Natural killer cell (primary cell): Measurements from ENCODE around the gene CLEC16A. TPM values are rescaled to one million over a fixed set of nuclear protein-coding genes. Genes with fewer than 3 reads are reported as not detected.

Source experiments
- ATAC-seq, 3 donors: fragments of 150-1000 bp in 2 of 3; fragments of 200-7000 bp in 1 of 3; cut with Tn5 transposase; 1 replicate in 1 of 3; 2 replicates in 2 of 3; pipeline ENCODE4 v1.10.0; 2021; ENCODE audit warnings: mild to moderate bottlenecking in 2 of 3, moderate library complexity in 2 of 3
- DNase-seq, 2 donors: peaks; one replicate each; pipeline versions ENCODE4 v3.0.0 to v3.0.0-alpha.2; 2013 to 2021; ENCODE audit warnings: mixed read lengths in 1 of 2
- H3K27ac ChIP-seq: one replicate; pipeline ENCODE4 v1.5.1; 2013; ENCODE audit warnings: mild to moderate bottlenecking, low read length
- H3K27me3 ChIP-seq: one replicate; pipeline ENCODE4 v1.6.1; 2013; ENCODE audit warnings: low read length; ENCODE audit not compliant: control insufficient read depth, insufficient read depth
- H3K36me3 ChIP-seq: one replicate; pipeline ENCODE4 v1.6.1; 2013; ENCODE audit warnings: low read length; ENCODE audit not compliant: control insufficient read depth, insufficient read depth
- H3K4me1 ChIP-seq: one replicate; pipeline ENCODE4 v1.6.1; 2013; ENCODE audit warnings: low read length; ENCODE audit not compliant: control insufficient read depth, insufficient read depth
- H3K4me3 ChIP-seq: one replicate; pipeline ENCODE4 v1.5.1; 2013; ENCODE audit warnings: low read length
- H3K9me3 ChIP-seq: one replicate; pipeline ENCODE4 v1.6.1; 2013; ENCODE audit warnings: low read length; ENCODE audit not compliant: control insufficient read depth, insufficient read depth
- H3K27ac Mint-ChIP-seq, 2 donors: one replicate each; pipeline ENCODE4 v1.8.0; 2022; ENCODE audit warnings: mild to moderate bottlenecking in 2 of 2, mixed read lengths in 2 of 2, moderate library complexity in 1 of 2
- H3K27me3 Mint-ChIP-seq, 2 donors: one replicate each; pipeline ENCODE4 v1.8.0; 2022; ENCODE audit warnings: low read depth in 2 of 2, mixed read lengths in 2 of 2
- H3K36me3 Mint-ChIP-seq: one replicate; pipeline ENCODE4 v1.8.0; 2022; ENCODE audit warnings: mixed read lengths
- H3K4me1 Mint-ChIP-seq, 2 donors: one replicate each; pipeline ENCODE4 v1.8.0; 2022; ENCODE audit warnings: mixed read lengths in 2 of 2
- H3K4me3 Mint-ChIP-seq: one replicate; pipeline ENCODE4 v1.8.0; 2022; ENCODE audit warnings: mild to moderate bottlenecking, moderate library complexity, mixed read lengths
- H3K9me3 Mint-ChIP-seq, 2 donors: one replicate each; pipeline ENCODE4 v1.8.0; 2022; ENCODE audit warnings: mixed read lengths in 2 of 2
- WGBS: methylation state at CpG from one replicate; pipeline ENCODE4 v1.1.7; 2013; ENCODE audit warnings: missing lambda C conversion rate; ENCODE audit not compliant: insufficient coverage; 5-methylcytosine and 5-hydroxymethylcytosine counted together
- intact Hi-C: fragments of 100-400 bp; cut with micrococcal nuclease; formaldehyde crosslinking; loops from one replicate; pipeline ENCODE4 v1.14.2; 2022
- total RNA-seq, 4 donors: library from RNA; stranded (reverse); fragments of 120-200 nt in 1 of 4; gene quantifications; one replicate each; pipeline versions ENCODE4 v1.2.3 to v1.2.4, GENCODE V29; 2013 to 2022
- TF ChIP-seq, protein P1 (sequence below): fragments of 200-600 bp; IDR thresholded peaks from one replicate; pipeline ENCODE4 v1.8.0; 2022; ENCODE audit warnings: antibody characterized with exemption

CLEC16A gene
- total RNA-seq, 3 donors from 2014 or later (not counting 1 experiment from before 2014, with no cell fraction given): 35.9 to 50.5 (median 37.4) TPM

DNA sequence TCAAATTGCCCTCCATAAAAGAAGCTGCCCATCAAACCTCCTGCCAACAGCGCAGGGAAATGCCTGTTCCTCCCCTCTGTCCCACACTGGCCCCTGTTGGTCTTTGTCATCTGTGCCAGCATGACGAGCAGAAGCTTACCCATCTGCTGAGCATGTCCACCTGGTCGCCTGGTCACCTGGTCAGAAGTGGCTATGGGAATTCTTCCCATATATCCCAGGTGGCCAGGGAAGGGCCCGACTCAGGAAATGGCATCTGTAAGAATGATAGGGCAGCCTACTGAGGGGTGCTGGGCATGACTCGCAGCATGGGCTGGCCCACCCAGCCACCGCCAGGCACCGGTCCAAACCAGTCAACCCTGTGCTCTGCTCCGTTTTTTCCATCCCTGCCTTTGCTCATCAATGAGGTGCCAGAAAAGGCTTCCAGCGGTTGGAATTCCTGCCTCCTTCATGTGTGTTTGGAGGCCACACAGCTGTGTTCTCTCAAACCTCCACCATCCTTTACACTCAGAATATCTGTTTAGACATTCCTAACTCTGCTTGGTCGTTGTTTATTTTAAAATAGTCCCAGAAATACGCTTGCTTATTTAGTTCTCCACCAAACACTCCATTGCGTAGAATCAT, 145.2 kb downstream of the CLEC16A start:
- Mint-ChIP-seq H3K4me1 (peaks cover 13 to 23% of the 10 kb centered on the region in 2 donors), H3K4me3 (no peak overlapping the region), H3K36me3 (no peaks in the 10 kb centered on the region), H3K27me3 (no peaks in the 10 kb centered on the region), H3K9me3 (no peaks in the 10 kb centered on the region), H3K27ac (peak overlapping the region in 1 of 2 donors; percentile 40)
- DNase-seq: no peak
- TF ChIP-seq, protein P1, sequence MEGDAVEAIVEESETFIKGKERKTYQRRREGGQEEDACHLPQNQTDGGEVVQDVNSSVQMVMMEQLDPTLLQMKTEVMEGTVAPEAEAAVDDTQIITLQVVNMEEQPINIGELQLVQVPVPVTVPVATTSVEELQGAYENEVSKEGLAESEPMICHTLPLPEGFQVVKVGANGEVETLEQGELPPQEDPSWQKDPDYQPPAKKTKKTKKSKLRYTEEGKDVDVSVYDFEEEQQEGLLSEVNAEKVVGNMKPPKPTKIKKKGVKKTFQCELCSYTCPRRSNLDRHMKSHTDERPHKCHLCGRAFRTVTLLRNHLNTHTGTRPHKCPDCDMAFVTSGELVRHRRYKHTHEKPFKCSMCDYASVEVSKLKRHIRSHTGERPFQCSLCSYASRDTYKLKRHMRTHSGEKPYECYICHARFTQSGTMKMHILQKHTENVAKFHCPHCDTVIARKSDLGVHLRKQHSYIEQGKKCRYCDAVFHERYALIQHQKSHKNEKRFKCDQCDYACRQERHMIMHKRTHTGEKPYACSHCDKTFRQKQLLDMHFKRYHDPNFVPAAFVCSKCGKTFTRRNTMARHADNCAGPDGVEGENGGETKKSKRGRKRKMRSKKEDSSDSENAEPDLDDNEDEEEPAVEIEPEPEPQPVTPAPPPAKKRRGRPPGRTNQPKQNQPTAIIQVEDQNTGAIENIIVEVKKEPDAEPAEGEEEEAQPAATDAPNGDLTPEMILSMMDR: no peak
- Histone ChIP-seq H3K4me3 (no peak overlapping the region), H3K27ac (no peak overlapping the region), H3K9me3 (no peaks in the 10 kb centered on the region), H3K4me1 (peaks cover 38% of the 10 kb centered on the region), H3K27me3 (no peaks in the 10 kb centered on the region), H3K36me3 (no peaks in the 10 kb centered on the region)
- intact Hi-C loops: no loop called here
- ATAC-seq: no peak
- WGBS: 94% methylated on average over 12 of the region's 12 CpGs

DNA sequence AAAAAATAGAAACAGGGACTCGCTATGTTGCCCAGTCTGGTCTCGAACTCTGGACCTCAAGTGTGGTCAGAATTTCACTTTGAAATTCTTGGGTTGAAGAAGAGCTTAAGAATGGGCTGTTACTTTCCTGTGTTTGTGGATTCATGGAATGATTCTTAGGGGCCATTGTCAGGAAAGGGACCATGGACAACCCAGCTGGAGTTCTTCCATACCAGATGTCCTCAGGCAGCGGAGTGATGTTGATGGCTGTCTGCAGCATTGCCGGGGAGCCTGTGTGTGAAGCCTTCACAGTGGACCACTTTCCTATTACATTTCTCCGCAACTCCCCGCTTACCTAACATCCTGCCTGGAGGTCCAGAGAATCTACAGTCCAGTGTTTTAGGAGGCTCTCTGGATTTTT, 145.9 kb downstream of the CLEC16A start:
- H3K27me3 Mint-ChIP-seq: no peaks in the 10 kb centered on the region
- peaks cover 43% of the 10 kb centered on the region for H3K4me1 ChIP-seq
- no peaks in the 10 kb centered on the region for H3K9me3 Mint-ChIP-seq
- no peak overlapping the region for H3K27ac ChIP-seq
- intact Hi-C loops: no loop called here
- H3K36me3 ChIP-seq: no peaks in the 10 kb centered on the region
- ATAC-seq (no peak), DNase-seq (no peak)
- H3K9me3 ChIP-seq: no peaks in the 10 kb centered on the region
- H3K27me3 ChIP-seq: no peaks in the 10 kb centered on the region
- TF ChIP-seq, protein P1: no peak
- H3K27ac Mint-ChIP-seq: peak overlapping the region in 1 of 2 donors; percentile 40
- 97% methylated on average over 6 of the region's 6 CpGs for WGBS
- H3K4me3 ChIP-seq: no peak overlapping the region
- H3K36me3 Mint-ChIP-seq: no peaks in the 10 kb centered on the region
- H3K4me3 Mint-ChIP-seq: no peak overlapping the region
- peaks cover 19 to 28% of the 10 kb centered on the region in 2 donors for H3K4me1 Mint-ChIP-seq

DNA sequence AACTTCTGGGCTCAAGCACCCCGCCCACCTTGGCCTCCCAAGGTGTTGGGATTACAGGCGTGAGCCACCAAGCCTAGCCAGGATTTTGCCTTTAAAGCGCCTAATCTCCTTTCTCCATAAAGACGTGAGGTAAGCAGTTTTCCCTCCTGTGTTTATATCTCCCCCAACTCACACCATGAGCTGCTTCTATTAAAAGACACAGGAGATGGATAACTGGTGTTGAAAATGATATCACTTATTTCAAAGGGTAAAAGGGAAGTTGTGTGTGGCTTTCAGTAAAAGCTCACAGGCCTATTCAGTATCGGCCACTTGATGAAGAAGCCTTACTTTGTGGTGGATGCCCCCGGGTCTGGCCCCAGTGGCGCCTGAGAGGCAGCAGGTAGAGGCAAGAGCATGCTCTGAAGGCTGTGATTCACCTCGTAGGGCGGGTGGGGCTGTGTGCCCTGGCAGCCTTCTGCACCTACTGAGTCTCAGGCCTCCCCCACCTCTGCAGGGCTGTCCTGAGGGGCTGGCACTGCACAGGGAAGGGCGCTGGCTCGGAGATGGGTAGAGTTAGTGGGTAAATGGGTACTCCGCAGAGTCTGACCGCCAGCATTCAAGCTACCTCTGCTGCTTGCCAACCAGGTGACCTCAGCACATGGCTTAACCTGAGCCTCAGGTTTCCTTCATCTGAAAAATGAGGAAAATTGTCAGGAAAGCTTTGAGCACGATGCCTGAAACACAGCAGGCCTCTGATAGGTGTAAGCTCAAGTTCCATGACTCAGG, 146.8 kb downstream of the CLEC16A start:
- H3K9me3 Mint-ChIP-seq: no peaks in the 10 kb centered on the region
- no peaks in the 10 kb centered on the region for H3K27me3 ChIP-seq
- no peak for DNase-seq
- H3K27ac Mint-ChIP-seq: no peak overlapping the region
- no peaks in the 10 kb centered on the region for H3K36me3 ChIP-seq
- H3K4me1 Mint-ChIP-seq: peaks cover 20 to 28% of the 10 kb centered on the region in 2 donors
- no peaks in the 10 kb centered on the region for H3K27me3 Mint-ChIP-seq
- no peak for ATAC-seq
- no peak overlapping the region for H3K27ac ChIP-seq
- TF ChIP-seq, protein P1: no peak
- intact Hi-C loops: no loop called here
- 69% methylated on average over 13 of the region's 14 CpGs for WGBS
- no peak overlapping the region for H3K4me3 Mint-ChIP-seq
- H3K4me3 ChIP-seq: no peak overlapping the region
- H3K9me3 ChIP-seq: no peaks in the 10 kb centered on the region
- H3K4me1 ChIP-seq: peaks cover 45% of the 10 kb centered on the region
- no peaks in the 10 kb centered on the region for H3K36me3 Mint-ChIP-seq
